Erythroblast (primary cell): ENCODE data around the gene TSC2.
"Not testable (repeated sequence)": the region's sequence is repeated elsewhere in the genome, so short reads cannot be mapped to it uniquely, and the experiment has no call there.

Experiments used
- GATA1 ChIP-seq: IDR thresholded peaks from 2 replicates; pipeline ENCODE4 v1.6.1; 2011; ENCODE audit warnings: low read depth, mild to moderate bottlenecking, control low read depth, low read length, moderate library complexity
- POLR2A ChIP-seq: IDR thresholded peaks from 2 replicates; pipeline ENCODE4 v1.6.1; 2011; ENCODE audit warnings: mild to moderate bottlenecking, low read length

DNA sequence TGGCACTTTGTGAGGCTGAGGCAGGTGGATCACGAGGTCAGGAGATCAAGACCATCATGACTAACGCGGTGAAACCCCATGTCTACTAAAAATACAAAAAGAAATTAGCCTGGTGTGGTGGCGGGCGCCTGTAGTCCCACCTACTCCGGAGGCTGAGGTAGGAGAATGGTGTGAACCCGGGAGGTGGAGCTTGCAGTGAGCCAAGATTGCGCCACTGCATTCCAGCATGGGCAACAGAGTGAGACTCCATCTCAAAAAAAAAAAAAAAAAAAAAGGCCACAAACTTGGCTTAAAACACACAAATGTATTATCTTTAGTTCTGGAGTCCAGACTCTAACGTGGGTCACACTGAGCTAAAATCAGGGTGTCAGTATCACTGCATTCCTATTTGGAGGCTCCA lies 36.1 kb upstream of the TSC2 start:
- not testable (repeated sequence) for TF ChIP-seq POLR2A, GATA1
